Amniotic epithelial cell (primary cell): ENCODE measurements around the gene GRIK3.

Experiments used
- DNase-seq: peaks from one replicate; pipeline ENCODE4 v3.0.0-alpha.2; 2010; ENCODE audit warnings: low read depth

The GRIK3 gene

GRCh38 chr1:36852586-36852985, 181.7 kb downstream of the GRIK3 start:
- no peak for DNase-seq

- no peak for DNase-seq
Measured at GRCh38 chr1:36851595-36851994, 182.7 kb downstream of the GRIK3 start.

GRCh38 chr1:36851087-36851486, 183.2 kb downstream of the GRIK3 start:
- no peak for DNase-seq

- no peak for DNase-seq
Measured at GRCh38 chr1:36849956-36850355, 184.4 kb downstream of the GRIK3 start.

GRCh38 chr1:36847761-36848160, 186.6 kb downstream of the GRIK3 start:
- DNase-seq, result no peak

- DNase-seq, result no peak
Measured at GRCh38 chr1:36847186-36847585, 187.1 kb downstream of the GRIK3 start.

GRCh38 chr1:36846357-36846756, 188.0 kb downstream of the GRIK3 start:
- no peak for DNase-seq

- no peak for DNase-seq
Measured at GRCh38 chr1:36845802-36846201, 188.5 kb downstream of the GRIK3 start.

GRCh38 chr1:36844917-36845316, 189.4 kb downstream of the GRIK3 start:
- DNase-seq, result no peak

- no peak for DNase-seq
Measured at GRCh38 chr1:36843906-36844610, 190.3 kb downstream of the GRIK3 start.

GRCh38 chr1:36843027-36843426, 191.3 kb downstream of the GRIK3 start:
- no peak for DNase-seq

- DNase-seq, result no peak
Measured at GRCh38 chr1:36842448-36842847, 191.9 kb downstream of the GRIK3 start.

GRCh38 chr1:36839485-36839884, 194.8 kb downstream of the GRIK3 start:
- no peak for DNase-seq

GRCh38 chr1:36838888-36839287, 195.4 kb downstream of the GRIK3 start:
- DNase-seq, result no peak

GRCh38 chr1:36836916-36837315, 197.4 kb downstream of the GRIK3 start:
- no peak for DNase-seq

- DNase-seq, result no peak
Measured at GRCh38 chr1:36836196-36836883, 198.0 kb downstream of the GRIK3 start.

GRCh38 chr1:36835696-36836095, 198.6 kb downstream of the GRIK3 start:
- no peak for DNase-seq

- no peak for DNase-seq
Measured at GRCh38 chr1:36835017-36835695, 199.2 kb downstream of the GRIK3 start.

- DNase-seq, result no peak
Measured at GRCh38 chr1:36834586-36834985, 199.7 kb downstream of the GRIK3 start.

GRCh38 chr1:36831186-36831810, 203.0 kb downstream of the GRIK3 start:
- DNase-seq, result no peak

GRCh38 chr1:36829961-36830360, 204.4 kb downstream of the GRIK3 start:
- DNase-seq, result no peak

- DNase-seq, result no peak
Measured at GRCh38 chr1:36829066-36829465, 205.2 kb downstream of the GRIK3 start.

- DNase-seq, result no peak
Measured at GRCh38 chr1:36825226-36825625, 209.1 kb downstream of the GRIK3 start.
